GM12892 (cell line): ENCODE results near the gene CGREF1.

ENCODE experiments used
- POLR2A ChIP-seq: IDR thresholded peaks from 2 replicates; pipeline ENCODE4 v1.6.1; 2011; ENCODE audit warnings: low read depth, low read length, control low read depth
- POLR2AphosphoS5 ChIP-seq: IDR thresholded peaks from 2 replicates; pipeline ENCODE4 v1.6.1; 2011; ENCODE audit warnings: low read depth, low read length, control low read depth
- TAF1 ChIP-seq: IDR thresholded peaks from 2 replicates; pipeline ENCODE4 v1.6.1; 2011; ENCODE audit warnings: low read depth, mild to moderate bottlenecking, control low read depth, low read length, borderline replicate concordance

- TF ChIP-seq TAF1: no peak
- TF ChIP-seq POLR2A: no peak
- no peak for TF ChIP-seq POLR2AphosphoS5
Measured at GRCh38 chr2:27102329-27102728, 16.6 kb downstream of the CGREF1 start.
